MCF 10A (cell line): ENCODE data around the gene DIP2C. TPM values are rescaled to one million over a fixed set of nuclear protein-coding genes. Genes with fewer than 3 reads are reported as not detected.

Experiments used
- BruUV-seq: library from RNA; stranded (reverse); fragments of 400-500 nt; replicated peaks from 2 replicates; lab custom pipeline; 2021; lab: Mats Ljungman, UMichigan
- CTCF ChIA-PET: fragments of 300-600 bp; sonication (Branson Sonifier 250); formaldehyde crosslinking; extraction: SDS; loops from one replicate; lab custom pipeline; 2021; ENCODE audit warnings: antibody characterized with exemption, inconsistent platforms; lab: Yijun Ruan, JAX
- POLR2A ChIA-PET: fragments of 300-600, 350-650 bp; sonication (Branson Sonifier 250); formaldehyde crosslinking; extraction: SDS; loops from one replicate; lab custom pipeline; 2020; ENCODE audit warnings: antibody characterized with exemption, inconsistent platforms; lab: Yijun Ruan, JAX
- DNase-seq: peaks from one replicate; pipeline ENCODE4 v3.0.0-alpha.2; 2018; ENCODE audit not compliant: unreplicated experiment
- H3K27ac Mint-ChIP-seq: one replicate; pipeline ENCODE4 v1.8.0; 2022; ENCODE audit warnings: mild to moderate bottlenecking, low read depth, mixed read lengths; ENCODE audit not compliant: unreplicated experiment
- H3K27me3 Mint-ChIP-seq: one replicate; pipeline ENCODE4 v1.8.0; 2022; ENCODE audit warnings: mixed read lengths; ENCODE audit not compliant: insufficient read depth, unreplicated experiment
- H3K36me3 Mint-ChIP-seq: one replicate; pipeline ENCODE4 v1.8.0; 2022; ENCODE audit warnings: mild to moderate bottlenecking, moderate library complexity, mixed read lengths; ENCODE audit not compliant: insufficient read depth, unreplicated experiment
- H3K4me1 Mint-ChIP-seq: one replicate; pipeline ENCODE4 v1.8.0; 2022; ENCODE audit warnings: mixed read lengths; ENCODE audit not compliant: insufficient read depth, unreplicated experiment
- H3K4me3 Mint-ChIP-seq: one replicate; pipeline ENCODE4 v1.8.0; 2022; ENCODE audit warnings: mild to moderate bottlenecking, moderate library complexity, mixed read lengths; ENCODE audit not compliant: unreplicated experiment
- H3K9me3 Mint-ChIP-seq: one replicate; pipeline ENCODE4 v1.8.0; 2022; ENCODE audit warnings: mixed read lengths; ENCODE audit not compliant: unreplicated experiment
- CTCF ChIP-seq: fragments of 200-600 bp; IDR thresholded peaks from one replicate; pipeline ENCODE4 v1.8.0; 2022; ENCODE audit warnings: antibody characterized with exemption, mild to moderate bottlenecking; ENCODE audit not compliant: unreplicated experiment
- intact Hi-C: fragments of 100-400 bp; cut with micrococcal nuclease; formaldehyde crosslinking; loops from 2 replicates; pipeline ENCODE4 v1.14.1; 2022
- microRNA-seq: library from miRNA; unstranded; fragments of <30 nt; microRNA quantifications from one replicate; pipeline ENCODE4 v1.2.0, GENCODE V29; 2022
- total RNA-seq: library from RNA; stranded (reverse); gene quantifications from 2 replicates; pipeline ENCODE4 v1.2.3, GENCODE V29; 2022

The DIP2C gene
- total RNA-seq, 1 experiment from 2014 or later: 0.37 TPM

GRCh38 chr10:224571-224970 lies 464.9 kb downstream of the DIP2C start:
- no peaks in the 10 kb centered on the region for H3K9me3 Mint-ChIP-seq
- H3K4me1 Mint-ChIP-seq: peaks cover 6% of the 10 kb centered on the region
- H3K27me3 Mint-ChIP-seq: no peaks in the 10 kb centered on the region
- intact Hi-C loops: no loop called here
- H3K36me3 Mint-ChIP-seq: no peaks in the 10 kb centered on the region
- no peak overlapping the region for H3K27ac Mint-ChIP-seq
- CTCF ChIA-PET: no interaction called here
- no peak for DNase-seq
- no TSS peak for BruUV-seq
- POLR2A ChIA-PET: no interaction called here
- no peak for TF ChIP-seq CTCF
- H3K4me3 Mint-ChIP-seq: no peak overlapping the region

Small RNAs within 50 kb of the gene (microRNA-seq; reads per million reads assigned to microRNA genes)
- not detected for gene MIR5699

Other genes starting within 250 kb of the DIP2C start
- 127 and 131 TPM in 2 replicates for gene LARP4B, start 242.0 kb upstream of the DIP2C start, total RNA-seq